Loucy (cell line): ENCODE data around the gene SLCO4A1.

Experiments
- CTCF ChIP-seq: fragments of 200-600 bp; sonication (generic); conservative IDR thresholded peaks from 2 replicates; pipeline ENCODE4 v1.5.1; 2014; ENCODE audit warnings: mild to moderate bottlenecking, antibody characterized with exemption, low read length
- EZH2phosphoT487 ChIP-seq: fragments of 200-600 bp; IDR thresholded peaks from 2 replicates; pipeline ENCODE4 v1.6.1; 2018; ENCODE audit warnings: antibody characterized with exemption, mild to moderate bottlenecking, moderate library complexity, borderline replicate concordance

- TF ChIP-seq CTCF, result no peak
- no peak for TF ChIP-seq EZH2phosphoT487
Observed at GRCh38 chr20:62640870-62641269, 1.4 kb upstream of the SLCO4A1 start.
